ENCODE measurements around the gene NPAT. TPM values are rescaled to one million over a fixed set of nuclear protein-coding genes. Genes with fewer than 3 reads are reported as not detected.

The NPAT gene
- 10 to 100 TPM; 28.4 to 45.2 TPM for total RNA-seq

DNA sequence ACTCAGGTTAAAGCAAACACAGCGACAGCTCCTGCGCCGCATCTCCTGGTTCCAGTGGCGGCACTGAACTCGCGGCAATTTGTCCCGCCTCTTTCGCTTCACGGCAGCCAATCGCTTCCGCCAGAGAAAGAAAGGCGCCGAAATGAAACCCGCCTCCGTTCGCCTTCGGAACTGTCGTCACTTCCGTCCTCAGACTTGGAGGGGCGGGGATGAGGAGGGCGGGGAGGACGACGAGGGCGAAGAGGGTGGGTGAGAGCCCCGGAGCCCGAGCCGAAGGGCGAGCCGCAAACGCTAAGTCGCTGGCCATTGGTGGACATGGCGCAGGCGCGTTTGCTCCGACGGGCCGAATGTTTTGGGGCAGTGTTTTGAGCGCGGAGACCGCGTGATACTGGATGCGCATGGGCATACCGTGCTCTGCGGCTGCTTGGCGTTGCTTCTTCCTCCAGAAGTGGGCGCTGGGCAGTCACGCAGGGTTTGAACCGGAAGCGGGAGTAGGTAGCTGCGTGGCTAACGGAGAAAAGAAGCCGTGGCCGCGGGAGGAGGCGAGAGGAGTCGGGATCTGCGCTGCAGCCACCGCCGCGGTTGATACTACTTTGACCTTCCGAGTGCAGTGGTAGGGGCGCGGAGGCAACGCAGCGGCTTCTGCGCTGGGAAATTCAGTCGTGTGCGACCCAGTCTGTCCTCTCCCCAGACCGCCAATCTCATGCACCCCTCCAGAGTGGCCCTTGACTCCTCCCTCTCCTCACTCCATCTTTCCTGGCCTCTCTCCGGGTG lies at the start of gene NPAT, which contains the start of gene ATM:
NPAT (minus strand) TSS at position 65 of the 774 bp plus-strand sequence. CDS start 102 bp downstream, outside the sequence.
ATM (plus strand) TSS at position 494 of the 774 bp plus-strand sequence. CDS start 4,558 bp downstream, outside the sequence.
- peak; percentile 77 for ATAC-seq
- peak; percentile 99 for DNase-seq
- POLR2A ChIA-PET = interaction anchor here (0.5 to 2.4 kb wide), 9 partner anchors 9 to 428 kb away, joined by 3 to 22 read pairs (median 4); no protein-coding TSS in a partner anchor
- Mint-ChIP-seq H3K36me3 (ENCODE audit: low read depth) (peaks cover 25% of the 10 kb centered on the region), H3K4me3 (no peak within 1 kb of the TSS), H3K27ac (no peak within 1 kb of the TSS), H3K4me1 (peaks cover 50% of the 10 kb centered on the region), H3K9me3 (ENCODE audit: low read depth) (no peaks in the 10 kb centered on the region), H3K27me3 (no peaks in the 10 kb centered on the region)
- CTCF ChIA-PET = interaction anchor here (0.6 to 7.2 kb wide), 10 partner anchors 10 to 200 kb away, joined by 3 to 91 read pairs (median 4); no protein-coding TSS in a partner anchor
- intact Hi-C loops (cut with DNase I, micrococcal nuclease) = loop anchor here (1.0 to 10.0 kb wide), 23 partner anchors 19 to 658 kb away; partner anchors contain the start of genes ACAT1 (in 2 of the 2), C11orf65 (in 2 of the 2), EXPH5 (in 2 of the 2) and ALKBH8 (in 1 of the 2)

DNA sequence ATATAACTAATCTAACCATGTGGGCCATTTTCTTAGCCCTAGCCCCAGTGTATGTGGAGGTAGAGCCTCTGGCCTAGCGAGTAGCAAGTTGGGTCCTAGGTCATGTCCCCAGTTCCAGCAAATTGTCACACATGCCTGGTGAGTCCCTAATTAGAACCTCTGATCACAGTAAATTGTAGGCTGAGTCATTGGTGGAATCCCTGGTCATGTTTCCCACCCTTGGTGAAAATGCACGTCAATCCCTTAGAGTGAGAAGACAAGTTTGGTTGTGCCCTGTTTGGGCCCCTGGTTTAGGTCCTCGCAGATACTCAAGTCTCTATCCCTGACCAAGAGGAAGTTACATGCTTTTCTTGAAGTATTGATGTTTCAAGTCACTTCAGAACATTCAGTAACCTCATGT lies 47.1 kb upstream of the NPAT start:
- Mint-ChIP-seq H3K27me3 (no peaks in the 10 kb centered on the region), H3K27ac (peak overlapping the region; percentile 0), H3K4me1 (peaks cover 38% of the 10 kb centered on the region), H3K36me3 (ENCODE audit: low read depth) (peaks cover 47% of the 10 kb centered on the region), H3K4me3 (no peak overlapping the region), H3K9me3 (ENCODE audit: low read depth) (peaks cover 10% of the 10 kb centered on the region)
- ChIA-PET CTCF (interaction anchor here (1.4 to 1.5 kb wide), 2 partner anchors 10 to 14 kb away, joined by 3 read pairs; no protein-coding TSS in a partner anchor), POLR2A (no interaction called here)
- intact Hi-C loops (cut with DNase I, micrococcal nuclease) = no loop called here
- DNase-seq (no peak), ATAC-seq (peak; percentile 30)

DNA sequence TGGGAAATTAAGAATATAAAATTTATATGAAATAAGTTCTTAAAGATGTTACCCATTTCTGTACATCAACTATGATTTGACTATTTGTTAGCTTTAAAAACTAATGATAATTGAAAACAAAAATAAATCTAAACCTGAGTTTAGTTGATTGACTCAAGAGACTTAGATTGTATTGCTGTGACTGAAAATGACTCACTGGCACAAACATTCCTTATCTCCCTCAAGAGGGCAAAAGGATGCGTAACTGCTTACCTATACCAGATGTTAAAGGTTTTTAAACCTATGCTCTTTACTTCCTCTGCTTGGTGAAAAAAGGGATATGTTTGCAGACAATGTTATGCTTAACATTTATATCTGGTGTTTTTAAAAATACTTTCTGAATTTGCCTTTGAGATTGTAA lies 30.7 kb upstream of the NPAT start:
- intact Hi-C loops (cut with DNase I, micrococcal nuclease) = no loop called here
- no peaks in the 10 kb centered on the region for H3K27me3 Mint-ChIP-seq
- peaks cover 37% of the 10 kb centered on the region for H3K4me1 Mint-ChIP-seq
- H3K27ac Mint-ChIP-seq = no peak overlapping the region
- H3K36me3 Mint-ChIP-seq (ENCODE audit: low read depth) = peaks cover 31% of the 10 kb centered on the region
- no peaks in the 10 kb centered on the region for H3K9me3 Mint-ChIP-seq (ENCODE audit: low read depth)
- ATAC-seq (no peak), DNase-seq (no peak)
- no peak overlapping the region for H3K4me3 Mint-ChIP-seq
- POLR2A ChIA-PET = no interaction called here
- CTCF ChIA-PET = interaction anchor here (0.6 to 1.1 kb wide), 2 partner anchors 16 to 50 kb away, joined by 3 read pairs; no protein-coding TSS in a partner anchor

DNA sequence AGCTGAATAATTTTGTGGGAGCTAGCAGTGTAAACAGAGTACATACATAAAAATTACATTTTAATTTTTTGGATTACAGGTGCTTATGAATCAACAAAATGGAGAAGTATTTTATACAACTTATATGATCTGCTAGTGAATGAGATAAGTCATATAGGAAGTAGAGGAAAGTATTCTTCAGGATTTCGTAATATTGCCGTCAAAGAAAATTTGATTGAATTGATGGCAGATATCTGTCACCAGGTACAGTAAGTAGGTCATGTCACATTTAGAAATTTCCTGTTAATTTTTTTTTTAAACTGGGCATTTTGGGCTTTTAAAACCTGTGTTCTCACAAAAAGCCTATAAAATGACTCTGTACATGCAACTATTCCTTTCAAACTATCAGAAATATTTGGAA lies 24.4 kb upstream of the NPAT start:
- ChIA-PET POLR2A (interaction anchor here (1.4 kb wide), 1 partner anchor 24 kb away, joined by 6 read pairs; the partner anchor contains the start of genes ATM and NPAT), CTCF (interaction anchor here (0.7 to 1.2 kb wide), 4 partner anchors 22 to 402 kb away, joined by 3 to 4 read pairs (median 4); no protein-coding TSS in a partner anchor)
- ATAC-seq = no peak
- Mint-ChIP-seq H3K36me3 (ENCODE audit: low read depth) (peaks cover 24% of the 10 kb centered on the region), H3K4me1 (peaks cover 64% of the 10 kb centered on the region), H3K9me3 (ENCODE audit: low read depth) (no peaks in the 10 kb centered on the region), H3K27ac (peak overlapping the region; percentile 47), H3K4me3 (no peak overlapping the region), H3K27me3 (no peaks in the 10 kb centered on the region)
- no peak for DNase-seq
- intact Hi-C loops (cut with DNase I, micrococcal nuclease) = no loop called here

DNA sequence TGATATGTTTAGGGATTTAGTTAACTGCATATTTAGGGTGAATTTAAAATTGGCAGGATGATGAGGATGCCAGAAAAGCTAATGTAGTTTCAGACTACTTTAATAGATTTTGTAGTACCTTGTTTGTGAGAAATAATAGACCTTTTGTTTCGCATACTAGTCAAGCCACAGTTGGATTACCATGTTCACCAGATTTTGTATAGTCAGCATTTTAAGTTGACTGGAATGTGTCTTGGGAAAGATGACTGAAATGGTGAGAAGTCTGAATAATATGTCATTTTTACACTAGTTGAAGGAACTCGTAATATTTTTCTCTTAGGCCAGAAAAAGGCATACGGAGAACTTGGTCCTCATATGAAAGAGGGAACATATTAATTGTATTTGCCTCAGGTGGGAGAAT lies 23.9 kb upstream of the NPAT start:
- no peak overlapping the region for H3K4me3 Mint-ChIP-seq
- no peaks in the 10 kb centered on the region for H3K27me3 Mint-ChIP-seq
- peaks cover 69% of the 10 kb centered on the region for H3K4me1 Mint-ChIP-seq
- intact Hi-C loops (cut with DNase I, micrococcal nuclease) = no loop called here
- peaks cover 24% of the 10 kb centered on the region for H3K36me3 Mint-ChIP-seq (ENCODE audit: low read depth)
- DNase-seq (no peak), ATAC-seq (no peak)
- CTCF ChIA-PET = interaction anchor here (0.7 to 1.2 kb wide), 4 partner anchors 21 to 403 kb away, joined by 3 to 5 read pairs (median 4); no protein-coding TSS in a partner anchor
- POLR2A ChIA-PET = interaction anchor here (1.4 kb wide), 1 partner anchor 23 kb away, joined by 6 read pairs; the partner anchor contains the start of genes ATM and NPAT
- peak overlapping the region; percentile 47 for H3K27ac Mint-ChIP-seq
- H3K9me3 Mint-ChIP-seq (ENCODE audit: low read depth) = no peaks in the 10 kb centered on the region

DNA sequence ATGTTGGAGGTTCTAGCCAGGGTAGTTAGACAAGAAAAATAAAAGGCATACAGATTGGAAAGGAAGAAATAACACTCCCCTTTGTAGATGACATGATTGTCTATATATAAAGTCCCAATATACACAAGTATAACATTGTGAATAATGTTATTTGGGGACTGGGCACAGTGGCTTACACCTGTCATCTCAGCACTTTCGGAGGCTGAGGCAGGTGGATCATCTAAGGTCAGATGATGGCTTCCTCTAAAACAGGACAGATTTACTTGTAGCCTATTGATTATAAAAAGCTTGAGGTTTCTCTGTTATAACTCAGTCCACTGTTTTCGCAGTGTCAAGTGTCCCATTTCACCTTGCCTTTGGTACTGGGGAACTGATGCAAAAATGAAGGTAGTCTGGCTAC lies 20.0 kb upstream of the NPAT start:
- DNase-seq = no peak
- no peak overlapping the region for H3K4me3 Mint-ChIP-seq

DNA sequence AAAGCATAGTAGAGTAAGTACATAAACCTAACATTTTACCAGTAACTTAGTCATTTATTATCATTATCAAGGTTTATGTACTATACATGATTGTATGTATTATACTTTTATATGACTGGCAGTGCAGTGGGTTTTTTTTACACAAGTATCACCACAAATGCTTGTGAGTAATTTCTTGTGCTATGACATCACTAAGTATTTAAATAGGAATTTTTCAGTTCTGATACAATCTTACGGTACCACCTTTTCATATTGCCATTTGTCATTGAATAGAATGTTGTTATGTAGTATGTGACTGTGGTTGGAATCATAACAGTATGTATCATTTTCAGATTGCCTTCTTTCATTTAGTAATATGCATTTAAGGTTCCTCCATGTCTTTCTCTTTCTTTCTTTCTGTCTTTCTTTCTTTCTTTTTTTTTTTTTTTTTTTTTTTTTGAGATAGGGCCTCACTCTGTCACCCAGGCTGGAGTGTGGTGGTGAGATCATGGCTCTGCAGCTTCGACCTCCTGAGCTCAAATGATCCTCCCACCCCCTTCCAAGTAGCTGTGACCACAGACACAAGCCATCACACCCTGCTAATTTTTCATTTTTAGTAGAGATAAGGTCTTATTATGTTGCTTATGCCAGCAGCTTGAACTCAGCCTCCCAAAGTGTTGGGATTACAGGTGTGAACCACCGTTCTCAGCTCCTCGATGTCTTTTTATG lies 19.0 kb upstream of the NPAT start:
- CTCF ChIA-PET = interaction anchor here (0.9 to 7.5 kb wide), 4 partner anchors 11 to 45 kb away, joined by 4 to 91 read pairs (median 14); partner anchors contain the start of genes ATM and NPAT
- Mint-ChIP-seq H3K9me3 (ENCODE audit: low read depth) (peaks cover 2% of the 10 kb centered on the region), H3K4me1 (peaks cover 80% of the 10 kb centered on the region), H3K27me3 (no peaks in the 10 kb centered on the region), H3K36me3 (ENCODE audit: low read depth) (peaks cover 31% of the 10 kb centered on the region), H3K27ac (peak overlapping the region; percentile 84), H3K4me3 (peak overlapping the region; percentile 55)
- DNase-seq (peak; percentile 66), ATAC-seq (peak; percentile 73)
- POLR2A ChIA-PET = interaction anchor here (0.6 to 2.7 kb wide), 5 partner anchors 16 to 223 kb away, joined by 3 to 22 read pairs (median 4); partner anchors contain the start of genes ATM and NPAT
- intact Hi-C loops (cut with DNase I, micrococcal nuclease) = loop anchor here (1.0 kb wide), 7 partner anchors 16 to 380 kb away; partner anchors contain the start of genes ATM (in 1 of the 2) and C11orf65 (in 1 of the 2)

More for the DNA sequence above, 20.0 kb upstream of the NPAT start:
- ChIA-PET CTCF (interaction anchor here (1.1 to 7.5 kb wide), 3 partner anchors 9 to 19 kb away, joined by 4 to 91 read pairs (median 25); partner anchors contain the start of genes ATM and NPAT), POLR2A (interaction anchor here (1.0 to 2.7 kb wide), 2 partner anchors 19 to 20 kb away, joined by 5 to 22 read pairs; partner anchors contain the start of genes ATM and NPAT)
- intact Hi-C loops (cut with DNase I, micrococcal nuclease) = no loop called here
- peak overlapping the region; percentile 84 for H3K27ac Mint-ChIP-seq
- H3K36me3 Mint-ChIP-seq (ENCODE audit: low read depth) = peaks cover 30% of the 10 kb centered on the region
- H3K27me3 Mint-ChIP-seq = no peaks in the 10 kb centered on the region
- peaks cover 2% of the 10 kb centered on the region for H3K9me3 Mint-ChIP-seq (ENCODE audit: low read depth)
- H3K4me1 Mint-ChIP-seq = peaks cover 78% of the 10 kb centered on the region
- ATAC-seq = no peak

DNA sequence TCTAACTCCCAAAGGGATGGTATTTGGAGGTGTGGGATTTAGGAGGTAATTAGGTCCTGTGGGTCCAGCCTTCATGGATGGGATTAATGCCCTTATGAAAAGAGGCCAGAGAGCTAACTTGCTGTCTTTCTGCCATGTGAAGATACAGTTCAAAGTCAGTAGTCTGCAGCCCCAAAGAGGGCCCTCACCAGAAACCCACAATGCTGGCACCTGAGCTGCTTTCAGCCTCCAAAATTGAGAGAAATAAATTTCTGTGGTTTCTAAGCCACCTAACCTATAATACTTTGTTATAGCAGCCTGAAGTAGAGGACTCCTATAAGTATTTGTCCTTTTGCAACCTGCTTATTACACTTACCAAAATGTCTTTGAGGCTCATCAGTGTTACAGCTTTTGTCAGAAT lies 16.6 kb upstream of the NPAT start:
- ChIA-PET CTCF (interaction anchor here (4.3 to 7.5 kb wide), 2 partner anchors 9 to 16 kb away, joined by 25 to 91 read pairs; partner anchors contain the start of genes ATM and NPAT), POLR2A (interaction anchor here (1.3 kb wide), 1 partner anchor 14 kb away, joined by 5 read pairs; no protein-coding TSS in a partner anchor)
- H3K9me3 Mint-ChIP-seq (ENCODE audit: low read depth) = peaks cover 2% of the 10 kb centered on the region
- no peak overlapping the region for H3K4me3 Mint-ChIP-seq
- intact Hi-C loops (cut with DNase I, micrococcal nuclease) = no loop called here
- DNase-seq = no peak
- H3K27ac Mint-ChIP-seq = peak overlapping the region; percentile 66
- no peak for ATAC-seq
- no peaks in the 10 kb centered on the region for H3K27me3 Mint-ChIP-seq
- peaks cover 35% of the 10 kb centered on the region for H3K36me3 Mint-ChIP-seq (ENCODE audit: low read depth)
- peaks cover 77% of the 10 kb centered on the region for H3K4me1 Mint-ChIP-seq

DNA sequence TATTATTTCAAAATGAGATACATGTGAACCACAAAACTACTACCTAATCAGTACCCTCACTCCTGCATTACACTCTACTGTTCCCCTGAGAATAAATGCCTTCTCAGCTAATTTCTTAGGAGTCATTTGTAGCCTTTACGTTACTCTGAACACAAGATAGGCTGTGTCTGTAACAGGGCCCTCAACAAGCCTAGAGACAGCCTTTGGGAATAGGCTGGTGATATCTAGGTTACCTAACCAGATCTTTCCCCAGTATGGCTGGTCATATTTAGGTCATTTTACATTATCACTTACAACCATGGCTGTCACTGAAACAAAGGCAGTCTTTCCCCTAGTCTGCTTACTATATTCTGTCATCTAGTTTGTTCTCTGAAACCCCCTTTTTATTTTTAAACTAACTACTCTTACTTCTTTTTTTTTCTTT lies 14.6 kb upstream of the NPAT start:
- ChIA-PET CTCF (interaction anchor here (1.0 to 7.5 kb wide), 4 partner anchors 14 to 62 kb away, joined by 3 to 91 read pairs (median 4); partner anchors contain the start of genes ATM and NPAT), POLR2A (interaction anchor here (0.8 to 2.0 kb wide), 5 partner anchors 12 to 40 kb away, joined by 6 to 21 read pairs (median 12); no protein-coding TSS in a partner anchor)
- Mint-ChIP-seq H3K27ac (peak overlapping the region; percentile 83), H3K27me3 (no peaks in the 10 kb centered on the region), H3K4me3 (peak overlapping the region; percentile 57), H3K9me3 (ENCODE audit: low read depth) (peaks cover 2% of the 10 kb centered on the region), H3K36me3 (ENCODE audit: low read depth) (peaks cover 45% of the 10 kb centered on the region), H3K4me1 (peaks cover 77% of the 10 kb centered on the region)
- DNase-seq (no peak), ATAC-seq (peak; percentile 47)
- intact Hi-C loops (cut with DNase I, micrococcal nuclease) = loop anchor here in 1 of 2 experiments (1.0 kb wide), 1 partner anchor 65 kb away; no protein-coding TSS in a partner anchor

DNA sequence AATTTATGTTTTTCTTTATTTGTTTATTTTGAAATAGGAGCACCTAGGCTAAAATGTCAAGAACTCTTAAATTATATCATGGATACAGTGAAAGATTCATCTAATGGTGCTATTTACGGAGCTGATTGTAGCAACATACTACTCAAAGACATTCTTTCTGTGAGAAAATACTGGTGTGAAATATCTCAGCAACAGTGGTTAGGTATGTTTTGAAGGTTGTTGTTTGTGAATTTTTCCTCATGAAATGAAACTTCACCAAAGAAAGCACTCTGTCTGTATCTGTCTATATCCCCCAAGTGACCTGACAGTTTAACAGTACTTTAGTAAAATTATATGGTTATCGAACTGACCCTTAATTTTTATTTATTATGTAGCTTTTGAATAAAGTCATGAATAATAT lies 13.2 kb upstream of the NPAT start:
- ATAC-seq = no peak
- H3K36me3 Mint-ChIP-seq (ENCODE audit: low read depth) = peaks cover 47% of the 10 kb centered on the region
- ChIA-PET POLR2A (interaction anchor here (1.1 to 1.7 kb wide), 3 partner anchors 10 to 15 kb away, joined by 8 to 15 read pairs (median 8); no protein-coding TSS in a partner anchor), CTCF (interaction anchor here (0.8 to 7.5 kb wide), 4 partner anchors 9 to 713 kb away, joined by 3 to 91 read pairs (median 4); partner anchors contain the start of genes ATM and NPAT)
- H3K4me3 Mint-ChIP-seq = peak overlapping the region; percentile 57
- H3K27me3 Mint-ChIP-seq = no peaks in the 10 kb centered on the region
- H3K9me3 Mint-ChIP-seq (ENCODE audit: low read depth) = peaks cover 2% of the 10 kb centered on the region
- intact Hi-C loops (cut with DNase I, micrococcal nuclease) = loop anchor here (1.0 kb wide), 1 partner anchor 10 kb away; no protein-coding TSS in a partner anchor
- H3K27ac Mint-ChIP-seq = peak overlapping the region; percentile 83
- DNase-seq = no peak
- peaks cover 78% of the 10 kb centered on the region for H3K4me1 Mint-ChIP-seq
